HG03039 (cell line): ENCODE results near the gene GPX2.
"Not testable (repeated sequence)": the region's sequence is repeated elsewhere in the genome, so short reads cannot be mapped to it uniquely, and the experiment has no call there.

Source experiments
- ATAC-seq: cut with Tn5 transposase; IDR thresholded peaks from one replicate; pipeline ENCODE4 v1.9.1; 2021; ENCODE audit warnings: mild to moderate bottlenecking, moderate library complexity; ENCODE audit not compliant: unreplicated experiment

The GPX2 gene

GRCh38 chr14:64915029-64915424, 27.5 kb downstream of the GPX2 start:
- no peak for ATAC-seq

DNA sequence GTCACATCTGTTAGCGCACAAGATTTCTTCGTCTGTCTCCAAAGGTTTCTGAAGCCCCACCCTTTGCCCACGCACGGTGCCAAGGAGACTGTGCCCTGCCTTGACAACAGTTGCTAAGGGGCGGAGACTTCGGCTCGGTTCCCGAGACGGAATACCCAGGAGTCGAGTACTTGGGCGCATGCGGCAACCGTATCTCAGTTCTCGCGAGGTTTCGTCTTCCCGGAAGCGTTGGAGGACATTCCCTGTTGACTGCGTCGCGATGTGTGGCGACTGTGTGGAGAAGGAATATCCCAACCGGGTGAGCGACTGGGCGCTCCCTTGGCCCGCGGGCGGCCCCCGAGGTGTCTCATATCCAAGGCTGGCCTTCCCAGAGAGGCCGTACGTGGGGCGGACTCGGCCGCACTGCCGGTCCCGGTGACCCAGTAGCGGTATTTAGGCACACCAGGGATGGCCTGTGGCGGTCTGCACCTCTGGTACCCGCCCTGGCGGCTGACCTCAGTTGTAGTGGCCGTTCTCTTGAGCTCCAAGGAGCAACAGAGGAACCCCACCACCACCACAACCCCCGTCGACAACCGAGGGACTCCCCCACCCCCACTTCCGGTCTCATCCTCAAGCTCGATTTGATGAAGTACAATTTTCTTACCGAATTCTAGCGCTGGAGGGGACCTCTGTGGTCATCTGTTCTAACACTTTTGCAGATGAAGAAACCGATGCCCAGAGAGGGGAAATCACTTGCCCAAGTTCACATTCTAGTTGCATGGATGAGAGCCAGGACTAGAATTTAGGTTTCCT, 28.1 kb downstream of the GPX2 start, which contains the start of gene CHURC1:
TSS of gene CHURC1 (plus strand) at position 219 of the 792 bp plus-strand sequence. CDS start at position 260, 41 bp downstream.
- ATAC-seq: peak; percentile 96

- not testable (repeated sequence) for ATAC-seq
Measured at GRCh38 chr14:64913477-64913876, 29.1 kb downstream of the GPX2 start.

DNA sequence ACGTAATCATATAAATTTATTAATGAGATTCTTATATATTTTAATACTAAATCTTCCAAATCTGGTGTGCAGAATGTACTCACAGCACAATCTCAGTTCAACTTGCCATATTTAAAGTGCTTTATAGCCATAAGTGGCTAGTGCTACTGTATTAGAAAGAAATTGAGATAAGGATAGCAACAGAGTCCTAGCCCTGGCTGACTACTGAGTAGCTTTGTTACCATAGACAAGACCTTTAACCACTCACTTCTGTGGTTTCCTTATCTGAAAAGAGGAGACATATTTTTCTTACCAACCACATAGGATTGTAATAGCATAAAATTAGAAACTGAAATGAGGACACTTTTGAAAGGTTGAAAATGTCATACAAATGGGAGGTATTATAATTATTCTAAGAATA, 30.3 kb downstream of the GPX2 start:
- ATAC-seq: no peak

DNA sequence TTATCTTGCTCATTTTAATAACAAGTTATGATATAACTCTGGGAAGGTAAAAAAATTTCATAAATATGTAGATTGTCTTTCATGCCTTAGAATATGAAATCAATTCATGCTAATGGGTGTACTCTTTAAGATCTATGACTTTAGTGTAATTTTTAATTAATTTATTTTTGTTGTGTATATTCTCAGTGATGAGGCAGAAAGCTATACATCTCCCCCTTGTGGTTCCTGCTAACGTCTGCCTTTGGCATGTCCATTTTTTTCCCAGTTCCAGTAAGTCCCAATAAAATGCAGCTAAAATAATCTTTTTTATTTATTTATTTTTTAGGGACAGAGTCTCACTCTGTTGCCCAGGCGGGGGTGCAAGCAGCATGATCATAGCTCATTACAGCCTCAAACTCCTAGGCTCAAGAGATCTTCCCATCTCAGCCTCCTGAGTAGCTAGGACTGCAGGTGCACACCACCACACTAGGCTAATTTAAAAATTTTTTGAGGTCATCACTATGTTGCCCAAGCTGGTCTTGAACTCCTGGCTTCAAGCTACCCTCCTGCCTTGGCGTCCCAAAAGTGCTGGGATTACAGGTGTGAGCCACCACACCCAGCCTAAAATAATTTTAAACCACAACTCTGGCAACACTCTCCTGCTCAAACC, 31.6 kb downstream of the GPX2 start:
- ATAC-seq: no peak

- no peak for ATAC-seq
Measured at GRCh38 chr14:64906022-64906421, 36.5 kb downstream of the GPX2 start.

DNA sequence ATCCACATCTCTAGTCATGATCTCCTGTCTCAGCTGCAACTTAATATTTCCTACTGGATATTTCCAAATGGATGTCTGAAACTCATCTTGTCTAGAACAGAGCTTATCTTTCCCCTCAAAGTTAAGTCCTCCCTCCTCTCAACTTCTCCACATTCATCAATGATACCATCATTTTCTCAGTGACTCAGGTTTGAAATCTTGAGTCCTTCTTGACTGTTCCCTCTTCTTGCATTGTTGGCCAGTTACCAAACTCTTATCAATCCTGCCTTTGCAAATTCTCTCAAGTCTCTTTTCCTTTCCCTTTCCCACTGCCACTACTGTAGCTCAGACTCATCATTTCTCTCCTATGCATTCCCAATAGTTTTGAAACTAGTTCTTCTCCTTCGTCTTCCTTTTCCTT, 42.6 kb downstream of the GPX2 start:
- ATAC-seq: no peak

GRCh38 chr14:64891839-64892375, 50.6 kb downstream of the GPX2 start:
- ATAC-seq: no peak

DNA sequence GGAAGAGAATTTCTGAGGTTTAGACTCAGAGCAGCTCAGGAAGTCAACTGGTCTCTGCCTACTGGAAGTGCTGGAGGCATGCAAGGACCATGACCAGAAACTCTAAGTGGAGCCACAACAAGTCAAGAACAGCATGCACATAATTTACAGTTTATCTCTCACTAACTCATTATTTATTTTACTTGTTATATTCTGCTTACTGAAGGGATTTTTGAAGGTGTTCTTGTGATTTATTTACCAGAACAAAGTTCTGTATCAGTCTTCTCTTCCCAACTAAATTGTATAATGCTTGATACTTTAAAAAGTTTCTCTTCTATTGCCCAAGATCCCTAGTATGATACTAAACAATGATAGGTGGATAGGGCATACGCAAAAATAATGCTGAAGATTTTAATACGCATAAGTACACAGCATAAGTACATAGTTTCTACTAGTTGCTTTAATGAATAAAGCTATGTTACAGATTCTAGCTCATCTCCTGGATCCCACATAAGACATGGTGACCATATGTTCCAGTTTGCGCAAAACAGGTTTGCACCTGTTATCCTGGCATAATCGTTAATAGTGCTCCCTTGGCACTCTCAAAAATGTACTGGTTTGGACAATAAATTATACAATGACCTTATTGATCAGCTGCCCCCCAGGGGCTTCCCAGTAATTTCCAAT, 51.2 kb downstream of the GPX2 start:
- no peak for ATAC-seq

DNA sequence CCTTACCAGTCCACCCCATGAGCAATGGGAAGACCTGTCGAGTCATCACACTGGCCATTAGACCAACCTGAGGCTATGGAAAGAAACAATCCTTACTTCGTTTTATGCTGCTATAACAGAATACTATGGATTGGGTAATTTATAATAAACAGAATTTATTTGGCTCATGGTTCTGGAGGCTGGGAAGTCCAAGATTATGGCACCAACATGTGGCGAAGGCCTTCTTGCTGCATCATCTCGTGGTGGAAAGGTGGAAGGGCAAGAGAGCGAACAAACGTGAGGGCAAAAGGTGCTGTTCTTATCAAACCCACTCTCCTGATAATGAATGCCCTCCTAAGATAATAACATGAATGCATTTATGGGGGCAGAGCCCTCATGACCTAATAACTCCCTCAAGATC, 53.2 kb downstream of the GPX2 start:
- ATAC-seq: no peak
